ENCODE results near the gene DVL3. TPM values are rescaled to one million over a fixed set of nuclear protein-coding genes. Genes with fewer than 3 reads are reported as not detected.
"Not testable (repeated sequence)": the region's sequence is repeated elsewhere in the genome, so short reads cannot be mapped to it uniquely, and the experiment has no call there.

Gene DVL3
- total and polyA plus RNA-seq, 7 experiments from 2014 or later, result 3.1 to 45.3 (median 36.2) TPM

DNA sequence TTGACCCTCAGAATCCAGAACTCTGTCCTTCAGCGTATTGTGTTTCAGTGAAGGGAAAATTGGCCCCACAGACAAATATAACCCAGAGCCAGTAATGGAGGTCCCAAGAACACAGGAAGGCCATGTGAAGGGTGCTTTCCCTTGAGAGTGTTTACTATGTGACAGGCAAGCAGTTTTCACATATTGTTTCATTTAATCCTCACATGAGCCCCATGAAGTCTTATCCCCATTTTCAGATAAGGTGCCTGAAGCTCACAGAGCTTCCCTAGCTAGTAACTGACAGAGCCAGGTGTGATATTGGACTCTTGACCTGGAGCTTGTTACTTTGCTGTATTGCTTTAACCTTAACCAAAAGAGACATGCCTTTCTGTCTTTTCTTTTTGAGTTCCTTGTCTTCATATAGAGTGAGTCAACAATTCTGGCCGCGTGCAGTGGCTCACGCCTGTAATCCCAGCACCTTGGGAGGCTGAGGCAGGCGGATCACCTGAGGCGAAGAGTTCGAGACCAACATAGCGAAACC is 9.4 kb upstream of the DVL3 start:
- H3K27me3 ChIP-seq (ENCODE audit: control insufficient read depth in 2 of 2, insufficient read depth in 2 of 2, low read length in 2 of 2), result no peaks in the 10 kb centered on the region
- no peaks in the 10 kb centered on the region for H3K27me3 Mint-ChIP-seq
- ChIA-PET CTCF (interaction anchor here (0.6 to 1.8 kb wide), 5 partner anchors 12 to 152 kb away, joined by 3 to 5 read pairs (median 3); no protein-coding TSS in a partner anchor), POLR2A (interaction anchor here (0.8 to 2.0 kb wide), 3 partner anchors 10 to 200 kb away, joined by 3 to 8 read pairs (median 3); partner anchors contain the start of genes EEF1AKMT4 and EIF2B5)
- no peaks in the 10 kb centered on the region for H3K9me3 ChIP-seq (ENCODE audit: control insufficient read depth in 2 of 3, low read length in 3 of 3)
- ATAC-seq (no peak), DNase-seq (no peak)
- intact Hi-C loops (cut with micrococcal nuclease), result loop anchor here in 1 of 2 donors (1.0 to 2.0 kb wide), 5 partner anchors 9 to 395 kb away; partner anchors contain the start of genes DVL3 and EIF2B5
- H3K4me3 ChIP-seq (ENCODE audit: low read length), result no peak overlapping the region
- peaks cover 0 to 7% (median 0%) of the 10 kb centered on the region in 7 donors for H3K4me1 Mint-ChIP-seq
- no peaks in the 10 kb centered on the region for H3K4me1 ChIP-seq (ENCODE audit: control insufficient read depth in 2 of 2, insufficient read depth in 2 of 2, low read length in 2 of 2)
- no peak overlapping the region for H3K4me3 Mint-ChIP-seq
- no peak overlapping the region for H3K27ac ChIP-seq (ENCODE audit: low read depth, low read length)
- peaks cover 12 to 53% (median 21%) of the 10 kb centered on the region in 3 experiments for H3K36me3 ChIP-seq (ENCODE audit: control insufficient read depth in 2 of 3, insufficient read depth in 3 of 3, low read length in 3 of 3)
- H3K36me3 Mint-ChIP-seq, result peaks cover 0 to 25% (median 13%) of the 10 kb centered on the region in 5 donors
- H3K27ac Mint-ChIP-seq, result peak overlapping the region in 1 of 9 donors; percentile 43
- H3K9me3 Mint-ChIP-seq, result no peaks in the 10 kb centered on the region

DNA sequence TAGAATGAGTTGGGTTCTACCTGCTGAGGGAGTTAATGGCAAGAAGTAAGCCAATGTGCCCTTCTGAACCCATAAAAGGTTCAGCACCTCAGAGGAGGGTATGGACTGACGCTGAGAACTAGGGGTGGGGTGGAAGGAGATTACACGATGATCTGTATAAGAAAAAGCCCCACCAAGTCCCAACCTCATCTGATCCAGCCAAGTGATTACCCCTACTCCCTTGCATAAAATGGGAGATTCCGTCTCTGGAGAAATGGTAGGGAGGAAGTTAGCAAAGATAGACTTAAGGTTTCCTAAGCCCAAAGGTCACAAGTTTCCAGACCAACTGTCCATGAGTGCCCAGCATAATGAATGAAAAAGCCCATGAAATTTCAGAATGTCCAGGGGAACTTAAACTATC is 7.1 kb upstream of the DVL3 start:
- H3K9me3 ChIP-seq (ENCODE audit: control insufficient read depth in 2 of 3, low read length in 3 of 3), result no peaks in the 10 kb centered on the region
- no peaks in the 10 kb centered on the region for H3K27me3 Mint-ChIP-seq
- H3K9me3 Mint-ChIP-seq, result no peaks in the 10 kb centered on the region
- ChIA-PET POLR2A (interaction anchor here (1.0 kb wide), 1 partner anchor 13 kb away, joined by 5 read pairs; the partner anchor contains the start of gene EIF2B5), CTCF (interaction anchor here (0.8 kb wide), 1 partner anchor 220 kb away, joined by 3 read pairs; no protein-coding TSS in a partner anchor)
- no peak overlapping the region for H3K27ac ChIP-seq (ENCODE audit: low read depth, low read length)
- H3K4me3 Mint-ChIP-seq, result no peak overlapping the region
- H3K27me3 ChIP-seq (ENCODE audit: control insufficient read depth in 2 of 2, insufficient read depth in 2 of 2, low read length in 2 of 2), result no peaks in the 10 kb centered on the region
- H3K36me3 ChIP-seq (ENCODE audit: control insufficient read depth in 2 of 3, insufficient read depth in 3 of 3, low read length in 3 of 3), result peaks cover 6 to 31% (median 9%) of the 10 kb centered on the region in 3 experiments
- DNase-seq (no peak), ATAC-seq (no peak)
- peaks cover 0 to 6% (median 0%) of the 10 kb centered on the region in 5 donors for H3K36me3 Mint-ChIP-seq
- no peak overlapping the region for H3K4me3 ChIP-seq (ENCODE audit: low read length)
- no peaks in the 10 kb centered on the region for H3K4me1 ChIP-seq (ENCODE audit: control insufficient read depth in 2 of 2, insufficient read depth in 2 of 2, low read length in 2 of 2)
- peaks cover 0 to 1% (median 0%) of the 10 kb centered on the region in 7 donors for H3K4me1 Mint-ChIP-seq
- H3K27ac Mint-ChIP-seq, result no peak overlapping the region
- intact Hi-C loops (cut with micrococcal nuclease), result no loop called here

DNA sequence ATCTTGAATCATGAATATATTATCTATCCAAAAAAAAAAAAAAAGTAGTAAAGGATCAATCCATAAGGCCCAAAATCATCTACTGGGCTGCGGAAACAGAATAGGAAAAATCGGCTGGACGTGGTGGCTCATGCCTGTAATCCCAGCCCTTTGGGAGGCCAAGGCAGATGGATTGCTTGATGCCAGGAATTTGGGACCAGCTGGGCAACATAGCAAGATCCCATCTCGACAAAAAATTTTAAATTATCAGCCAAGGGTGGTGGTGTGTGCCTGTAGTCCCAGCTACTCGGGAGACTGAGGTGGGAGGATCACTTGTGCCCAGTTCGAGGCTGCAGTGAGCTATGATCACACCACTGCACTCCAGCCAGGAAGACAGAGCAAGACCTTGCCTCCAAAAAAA is 6.1 kb upstream of the DVL3 start:
- ATAC-seq (no peak), DNase-seq (no peak)
- Histone ChIP-seq H3K27me3 (ENCODE audit: control insufficient read depth in 2 of 2, insufficient read depth in 2 of 2, low read length in 2 of 2) (no peaks in the 10 kb centered on the region), H3K9me3 (ENCODE audit: control insufficient read depth in 2 of 3, low read length in 3 of 3) (no peaks in the 10 kb centered on the region), H3K4me3 (ENCODE audit: low read length) (no peak overlapping the region), H3K4me1 (ENCODE audit: control insufficient read depth in 2 of 2, insufficient read depth in 2 of 2, low read length in 2 of 2) (no peaks in the 10 kb centered on the region), H3K27ac (ENCODE audit: low read depth, low read length) (no peak overlapping the region), H3K36me3 (ENCODE audit: control insufficient read depth in 2 of 3, insufficient read depth in 3 of 3, low read length in 3 of 3) (peaks cover 0 to 20% (median under 1%) of the 10 kb centered on the region in 3 experiments)
- no peak overlapping the region for H3K4me3 Mint-ChIP-seq
- peaks cover 0 to 6% (median 0%) of the 10 kb centered on the region in 5 donors for H3K36me3 Mint-ChIP-seq
- no peak overlapping the region for H3K27ac Mint-ChIP-seq
- intact Hi-C loops (cut with micrococcal nuclease), result no loop called here
- H3K9me3 Mint-ChIP-seq, result no peaks in the 10 kb centered on the region
- POLR2A ChIA-PET, result interaction anchor here (1.0 kb wide), 1 partner anchor 14 kb away, joined by 5 read pairs; the partner anchor contains the start of gene EIF2B5
- CTCF ChIA-PET, result no interaction called here
- no peaks in the 10 kb centered on the region for H3K27me3 Mint-ChIP-seq
- peaks cover 0 to 4% (median 0%) of the 10 kb centered on the region in 7 donors for H3K4me1 Mint-ChIP-seq

DNA sequence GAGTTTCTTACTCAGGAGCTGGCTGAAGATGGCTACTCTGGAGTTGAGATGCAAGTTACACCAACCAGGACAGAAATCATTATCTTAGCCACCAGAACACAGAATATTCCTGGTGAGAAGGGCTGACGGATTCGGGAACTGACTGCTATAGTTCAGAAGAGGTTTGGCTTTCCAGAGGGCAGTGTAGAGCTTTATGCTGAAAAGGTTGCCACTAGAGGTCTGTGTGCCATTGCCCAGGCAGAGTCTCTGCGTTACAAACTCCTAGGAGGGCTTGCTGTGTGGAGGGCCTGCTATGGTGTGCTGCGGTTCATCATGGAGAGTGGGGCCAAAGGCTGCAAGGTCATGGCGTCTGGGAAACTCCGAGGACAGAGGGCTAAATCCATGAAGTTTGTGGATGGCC is 5.4 kb upstream of the DVL3 start:
- CTCF ChIA-PET; H3K27me3 Mint-ChIP-seq; H3K9me3 ChIP-seq (ENCODE audit: control insufficient read depth in 2 of 3, low read length in 3 of 3); H3K4me3 Mint-ChIP-seq; H3K36me3 Mint-ChIP-seq; H3K4me1 Mint-ChIP-seq; H3K4me1 ChIP-seq (ENCODE audit: control insufficient read depth in 2 of 2, insufficient read depth in 2 of 2, low read length in 2 of 2); H3K4me3 ChIP-seq (ENCODE audit: low read length); H3K9me3 Mint-ChIP-seq; H3K27ac ChIP-seq (ENCODE audit: low read depth, low read length); ATAC-seq; POLR2A ChIA-PET; intact Hi-C loops (cut with micrococcal nuclease); DNase-seq; H3K27me3 ChIP-seq (ENCODE audit: control insufficient read depth in 2 of 2, insufficient read depth in 2 of 2, low read length in 2 of 2); H3K27ac Mint-ChIP-seq: not testable (repeated sequence)
- peaks cover 0 to 14% (median 0%) of the 10 kb centered on the region in 3 experiments for H3K36me3 ChIP-seq (ENCODE audit: control insufficient read depth in 2 of 3, insufficient read depth in 3 of 3, low read length in 3 of 3)

DNA sequence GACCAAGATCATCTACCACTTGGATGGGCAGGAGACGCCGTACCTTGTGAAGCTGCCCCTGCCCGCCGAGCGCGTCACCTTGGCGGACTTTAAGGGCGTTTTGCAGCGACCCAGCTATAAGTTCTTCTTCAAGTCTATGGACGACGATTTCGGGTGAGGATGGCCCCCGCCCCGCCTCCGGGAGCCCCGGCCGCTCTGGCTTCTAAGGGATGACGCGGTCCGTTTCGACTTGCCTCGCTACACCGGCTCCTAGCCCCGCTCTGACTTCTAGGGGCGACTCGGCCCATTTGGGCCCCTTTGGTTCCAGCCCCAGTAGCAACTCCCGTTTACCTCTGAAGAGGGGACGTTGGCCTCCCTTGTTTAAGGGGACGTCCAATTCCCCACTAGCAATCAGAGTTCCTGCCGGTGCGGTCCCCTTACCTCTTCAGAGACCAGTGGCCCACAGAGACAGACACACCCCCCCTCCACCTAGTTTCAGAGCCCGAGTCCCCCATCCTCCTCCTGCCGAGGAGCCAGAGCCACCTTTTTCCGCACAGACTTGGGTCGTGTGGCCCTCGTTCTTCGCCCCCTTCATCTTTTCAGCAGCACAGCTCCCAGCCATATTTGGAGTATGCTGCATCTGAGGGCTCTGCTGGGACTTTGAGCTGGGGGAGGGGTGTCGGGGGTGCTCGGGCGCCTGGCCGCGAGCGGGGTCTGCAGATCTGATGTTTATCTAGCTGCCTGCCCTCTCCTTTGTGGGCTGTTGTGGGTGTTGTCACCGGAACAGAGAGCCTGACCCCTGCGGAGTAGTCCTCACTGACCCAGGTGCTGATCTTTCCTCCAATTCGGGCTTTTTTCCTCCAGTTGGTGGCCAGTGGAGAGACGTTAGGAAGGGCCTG is 706 bp downstream of the DVL3 start:
- H3K9me3 ChIP-seq (ENCODE audit: control insufficient read depth in 2 of 3, low read length in 3 of 3), result no peaks in the 10 kb centered on the region
- peak overlapping the region; percentile 84 for H3K4me3 ChIP-seq (ENCODE audit: low read length)
- ChIA-PET CTCF (interaction anchor here (1.1 kb wide), 1 partner anchor 18 kb away, joined by 3 read pairs; no protein-coding TSS in a partner anchor), POLR2A (interaction anchor here (0.7 to 2.1 kb wide), 4 partner anchors 13 to 156 kb away, joined by 3 to 13 read pairs (median 8); partner anchors contain the start of gene EIF2B5)
- H3K27me3 ChIP-seq (ENCODE audit: control insufficient read depth in 2 of 2, insufficient read depth in 2 of 2, low read length in 2 of 2), result no peaks in the 10 kb centered on the region
- DNase-seq (peak in 7 of 9 donors; percentile 23 to 57 (median 34)), ATAC-seq (peak; percentile 69)
- H3K4me1 Mint-ChIP-seq, result peaks cover 22 to 43% (median 34%) of the 10 kb centered on the region in 7 donors
- no peaks in the 10 kb centered on the region for H3K36me3 ChIP-seq (ENCODE audit: control insufficient read depth in 2 of 3, insufficient read depth in 3 of 3, low read length in 3 of 3)
- intact Hi-C loops (cut with micrococcal nuclease), result loop anchor here (1.0 to 2.0 kb wide), 5 partner anchors 11 to 93 kb away; partner anchors contain the start of genes AP2M1 (in 2 of the 2), EIF2B5 (in 2 of the 2), ALG3 (in 1 of the 2) and EEF1AKMT4 (in 1 of the 2)
- H3K36me3 Mint-ChIP-seq, result peaks cover 0 to 3% (median 0%) of the 10 kb centered on the region in 5 donors
- H3K4me1 ChIP-seq (ENCODE audit: control insufficient read depth in 2 of 2, insufficient read depth in 2 of 2, low read length in 2 of 2), result peaks cover 10 to 13% of the 10 kb centered on the region in 2 donors
- peak overlapping the region; percentile 60 for H3K27ac ChIP-seq (ENCODE audit: low read depth, low read length)
- peak overlapping the region; percentile 94 to 100 (median 96) for H3K4me3 Mint-ChIP-seq
- H3K27ac Mint-ChIP-seq, result peak overlapping the region; percentile 81 to 91 (median 87)
- no peaks in the 10 kb centered on the region for H3K27me3 Mint-ChIP-seq
- H3K9me3 Mint-ChIP-seq, result no peaks in the 10 kb centered on the region

DNA sequence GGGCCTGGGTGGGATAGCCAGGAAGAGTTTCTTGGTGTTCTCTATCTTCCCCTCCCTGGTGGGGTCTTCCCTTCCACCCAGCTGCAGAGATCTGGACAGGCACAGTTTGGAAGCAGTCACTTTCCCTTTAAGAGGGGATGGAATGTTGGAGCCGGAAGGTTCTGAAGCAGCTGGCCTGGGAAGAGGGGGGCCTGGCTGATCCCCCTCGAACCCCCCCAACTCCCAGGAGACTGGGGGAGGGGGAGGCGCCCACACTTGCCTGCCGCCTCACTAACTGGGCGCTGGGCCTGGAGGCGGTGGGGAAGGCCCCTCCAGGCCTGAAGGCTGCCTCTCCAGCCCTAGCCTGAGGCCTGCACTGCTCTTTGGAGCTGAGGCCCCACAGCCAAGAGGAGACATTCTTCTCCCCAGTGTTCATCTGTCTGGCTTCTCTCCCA is 1.4 kb downstream of the DVL3 start:
- CTCF ChIA-PET, result no interaction called here
- Mint-ChIP-seq H3K9me3 (no peaks in the 10 kb centered on the region), H3K27ac (peak overlapping the region; percentile 27 to 91 (median 85)), H3K4me1 (peaks cover 29 to 46% (median 37%) of the 10 kb centered on the region in 7 donors), H3K27me3 (no peaks in the 10 kb centered on the region), H3K36me3 (peaks cover 0 to 3% (median 0%) of the 10 kb centered on the region in 5 donors), H3K4me3 (peak overlapping the region; percentile 94 to 100 (median 96))
- intact Hi-C loops (cut with micrococcal nuclease), result no loop called here
- Histone ChIP-seq H3K27me3 (ENCODE audit: control insufficient read depth in 2 of 2, insufficient read depth in 2 of 2, low read length in 2 of 2) (no peaks in the 10 kb centered on the region), H3K4me1 (ENCODE audit: control insufficient read depth in 2 of 2, insufficient read depth in 2 of 2, low read length in 2 of 2) (peaks cover 10 to 13% of the 10 kb centered on the region in 2 donors), H3K4me3 (ENCODE audit: low read length) (peak overlapping the region; percentile 84), H3K9me3 (ENCODE audit: control insufficient read depth in 2 of 3, low read length in 3 of 3) (no peaks in the 10 kb centered on the region), H3K27ac (ENCODE audit: low read depth, low read length) (peak overlapping the region; percentile 37), H3K36me3 (ENCODE audit: control insufficient read depth in 2 of 3, insufficient read depth in 3 of 3, low read length in 3 of 3) (no peaks in the 10 kb centered on the region)
- DNase-seq (no peak), ATAC-seq (no peak)
- POLR2A ChIA-PET, result interaction anchor here (0.7 to 2.1 kb wide), 4 partner anchors 12 to 155 kb away, joined by 3 to 13 read pairs (median 8); partner anchors contain the start of gene EIF2B5
